IPS-18a (cell line): ENCODE measurements around the gene DMRT1.
"Not testable (repeated sequence)": the region's sequence is repeated elsewhere in the genome, so short reads cannot be mapped to it uniquely, and the experiment has no call there.

Experiments
- H3K27ac ChIP-seq: one replicate; pipeline ENCODE4 v1.5.1; 2013; ENCODE audit warnings: low read length
- H3K27me3 ChIP-seq: one replicate; pipeline ENCODE4 v1.6.1; 2013; ENCODE audit warnings: mild to moderate bottlenecking, low read length; ENCODE audit not compliant: control insufficient read depth, insufficient read depth
- H3K36me3 ChIP-seq: one replicate; pipeline ENCODE4 v1.6.1; 2013; ENCODE audit warnings: low read depth, low read length; ENCODE audit not compliant: control insufficient read depth
- H3K4me1 ChIP-seq: one replicate; pipeline ENCODE4 v1.6.1; 2013; ENCODE audit warnings: low read depth, low read length; ENCODE audit not compliant: control insufficient read depth
- H3K4me3 ChIP-seq: one replicate; pipeline ENCODE4 v1.5.1; 2013; ENCODE audit warnings: low read length
- H3K9ac ChIP-seq: one replicate; pipeline ENCODE4 v1.6.1; 2013; ENCODE audit warnings: mild to moderate bottlenecking, low read length, moderate library complexity
- H3K9me3 ChIP-seq: one replicate; pipeline ENCODE4 v1.6.1; 2013; ENCODE audit warnings: low read depth, low read length; ENCODE audit not compliant: control insufficient read depth

The DMRT1 gene

DNA sequence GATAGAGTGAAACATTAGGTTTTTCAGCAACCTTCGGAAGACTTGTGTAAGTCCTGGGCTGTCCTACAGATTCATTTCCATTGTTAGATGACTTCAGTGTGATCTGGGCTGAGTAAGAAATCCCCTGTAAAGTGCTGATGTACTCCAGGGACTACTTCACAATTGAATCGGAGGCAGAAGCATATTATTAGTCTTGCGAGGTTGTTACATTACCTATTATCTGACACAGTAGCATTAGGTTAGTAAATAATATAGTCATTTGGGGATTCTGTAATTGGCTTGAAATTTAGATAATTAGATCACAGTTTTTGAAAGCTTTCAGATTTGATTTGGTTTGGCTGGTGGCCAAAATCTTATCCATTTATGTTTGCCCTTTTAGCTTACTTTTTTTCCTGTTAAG, 62.4 kb downstream of the DMRT1 start:
- H3K36me3 ChIP-seq, result no peaks in the 10 kb centered on the region
- H3K4me1 ChIP-seq, result peaks cover 25% of the 10 kb centered on the region
- H3K9ac ChIP-seq, result no peak overlapping the region
- no peak overlapping the region for H3K27ac ChIP-seq
- H3K4me3 ChIP-seq, result no peak overlapping the region
- H3K9me3 ChIP-seq, result no peaks in the 10 kb centered on the region
- H3K27me3 ChIP-seq, result peaks cover 7% of the 10 kb centered on the region

GRCh38 chr9:905906-906305, 64.4 kb downstream of the DMRT1 start:
- Histone ChIP-seq H3K4me1 (peaks cover 23% of the 10 kb centered on the region), H3K27ac (no peak overlapping the region), H3K9me3 (no peaks in the 10 kb centered on the region), H3K9ac (no peak overlapping the region), H3K27me3 (peaks cover 3% of the 10 kb centered on the region), H3K36me3 (no peaks in the 10 kb centered on the region), H3K4me3 (no peak overlapping the region)

DNA sequence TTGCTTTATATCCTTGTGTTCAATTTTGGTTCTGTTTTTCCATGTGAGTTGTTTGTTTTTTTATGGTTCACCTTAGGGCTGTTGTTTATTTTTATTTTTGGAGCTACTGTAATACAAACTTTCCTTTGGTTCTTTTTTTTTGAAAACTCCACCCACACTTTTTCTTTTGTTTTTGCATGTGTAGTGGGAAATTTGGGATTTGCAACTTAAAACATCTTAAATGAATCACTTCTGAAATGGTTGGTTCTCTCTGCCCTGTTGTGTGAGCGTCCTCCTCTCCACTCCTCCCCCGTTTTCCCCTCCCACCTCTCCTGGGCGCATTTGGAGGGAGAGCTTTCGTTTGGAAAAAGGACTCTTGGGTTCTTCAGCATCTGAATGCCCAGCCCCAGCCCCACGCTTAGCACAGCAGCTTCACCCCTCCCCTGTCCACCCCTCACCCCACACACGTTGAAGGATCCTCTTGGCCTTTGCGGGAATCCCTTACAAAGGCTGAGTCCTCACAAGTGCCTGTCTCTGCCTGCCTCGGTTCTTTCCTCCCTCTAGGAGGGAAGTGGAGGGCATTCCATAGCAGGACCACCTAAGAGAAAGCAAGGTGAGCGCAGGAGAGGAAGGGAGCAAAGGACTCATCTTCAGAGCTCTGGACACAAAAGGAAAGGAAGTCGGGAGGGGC, 67.2 kb downstream of the DMRT1 start:
- H3K27ac ChIP-seq, result no peak overlapping the region
- peaks cover 3% of the 10 kb centered on the region for H3K27me3 ChIP-seq
- H3K36me3 ChIP-seq, result no peaks in the 10 kb centered on the region
- H3K9me3 ChIP-seq, result no peaks in the 10 kb centered on the region
- H3K4me1 ChIP-seq, result peaks cover 15% of the 10 kb centered on the region
- H3K9ac ChIP-seq, result peak overlapping the region; percentile 7
- H3K4me3 ChIP-seq, result peak overlapping the region; percentile 36

- no peaks in the 10 kb centered on the region for H3K36me3 ChIP-seq
These were observed 69.5 kb downstream of the DMRT1 start for GRCh38 chr9:911005-911404.

DNA sequence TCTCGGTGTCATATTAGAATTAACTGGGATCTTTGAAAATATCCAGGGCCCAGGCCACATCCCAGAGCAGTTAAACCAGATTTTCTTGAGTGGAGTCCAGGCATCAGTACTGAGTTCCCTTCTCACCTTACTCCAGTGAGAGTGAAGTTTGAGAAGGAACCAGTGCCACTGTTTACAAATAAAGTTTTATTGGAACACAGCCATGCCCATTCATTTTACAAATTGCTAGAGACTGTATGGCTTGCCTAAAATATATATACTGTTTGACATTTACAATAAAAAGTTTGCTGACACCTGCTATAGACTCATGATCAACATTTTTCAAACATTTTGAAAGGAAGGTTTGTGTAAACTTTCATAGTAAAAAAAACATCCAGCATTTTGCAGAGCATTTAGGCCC, 71.3 kb downstream of the DMRT1 start:
- no peak overlapping the region for H3K27ac ChIP-seq
- peaks cover 9% of the 10 kb centered on the region for H3K4me1 ChIP-seq
- H3K27me3 ChIP-seq, result no peaks in the 10 kb centered on the region
- no peak overlapping the region for H3K9ac ChIP-seq
- no peak overlapping the region for H3K4me3 ChIP-seq
- H3K9me3 ChIP-seq, result no peaks in the 10 kb centered on the region
- no peaks in the 10 kb centered on the region for H3K36me3 ChIP-seq

More at GRCh38 chr9:911005-911404, 69.5 kb downstream of the DMRT1 start:
- no peak overlapping the region for H3K9ac ChIP-seq
- H3K4me1 ChIP-seq, result peaks cover 12% of the 10 kb centered on the region
- no peaks in the 10 kb centered on the region for H3K27me3 ChIP-seq
- H3K9me3 ChIP-seq, result no peaks in the 10 kb centered on the region
- H3K27ac ChIP-seq, result no peak overlapping the region
- no peak overlapping the region for H3K4me3 ChIP-seq

- not testable (repeated sequence) for H3K36me3 ChIP-seq, H3K4me1 ChIP-seq, H3K27me3 ChIP-seq, H3K9me3 ChIP-seq, H3K4me3 ChIP-seq, H3K27ac ChIP-seq, H3K9ac ChIP-seq
These were observed 72.0 kb downstream of the DMRT1 start for GRCh38 chr9:913526-913925.

GRCh38 chr9:917730-918129, 76.2 kb downstream of the DMRT1 start:
- no peaks in the 10 kb centered on the region for H3K4me1 ChIP-seq
- no peaks in the 10 kb centered on the region for H3K36me3 ChIP-seq
- H3K9me3 ChIP-seq, result no peaks in the 10 kb centered on the region
- no peak overlapping the region for H3K4me3 ChIP-seq
- H3K27ac ChIP-seq, result no peak overlapping the region
- no peak overlapping the region for H3K9ac ChIP-seq
- H3K27me3 ChIP-seq, result no peaks in the 10 kb centered on the region

GRCh38 chr9:920927-921326, 79.4 kb downstream of the DMRT1 start:
- Histone ChIP-seq H3K4me1 (no peaks in the 10 kb centered on the region), H3K4me3 (no peak overlapping the region), H3K36me3 (no peaks in the 10 kb centered on the region), H3K9me3 (no peaks in the 10 kb centered on the region), H3K9ac (no peak overlapping the region), H3K27me3 (no peaks in the 10 kb centered on the region), H3K27ac (no peak overlapping the region)

GRCh38 chr9:922171-922570, 80.7 kb downstream of the DMRT1 start:
- Histone ChIP-seq H3K4me1 (no peaks in the 10 kb centered on the region), H3K4me3 (no peak overlapping the region), H3K9me3 (no peaks in the 10 kb centered on the region), H3K36me3 (no peaks in the 10 kb centered on the region), H3K27me3 (no peaks in the 10 kb centered on the region), H3K9ac (no peak overlapping the region), H3K27ac (no peak overlapping the region)

DNA sequence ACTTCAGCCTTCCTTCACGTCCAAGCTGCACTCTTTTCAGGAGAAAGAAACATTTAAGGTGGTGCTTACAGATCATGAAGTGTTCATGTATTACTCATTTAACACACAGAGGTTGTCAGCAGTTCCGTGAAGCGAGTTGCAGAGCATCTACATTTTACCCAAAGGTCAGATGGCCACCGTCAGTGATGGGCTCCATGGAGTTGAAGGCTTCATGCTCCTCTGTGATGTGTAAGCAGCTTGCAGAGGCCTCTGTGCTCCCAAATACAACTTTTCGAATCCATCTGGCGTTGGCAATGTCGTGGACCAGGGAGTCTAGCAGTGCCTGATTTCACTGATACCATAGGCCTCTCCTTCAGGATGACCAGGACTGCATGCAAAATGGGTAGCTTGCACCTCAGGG, 81.2 kb downstream of the DMRT1 start:
- Histone ChIP-seq H3K9ac (no peak overlapping the region), H3K27ac (no peak overlapping the region), H3K4me1 (no peaks in the 10 kb centered on the region), H3K4me3 (no peak overlapping the region), H3K36me3 (no peaks in the 10 kb centered on the region), H3K9me3 (no peaks in the 10 kb centered on the region), H3K27me3 (no peaks in the 10 kb centered on the region)

GRCh38 chr9:926976-927375, 85.5 kb downstream of the DMRT1 start:
- Histone ChIP-seq H3K27ac (no peak overlapping the region), H3K36me3 (no peaks in the 10 kb centered on the region)

DNA sequence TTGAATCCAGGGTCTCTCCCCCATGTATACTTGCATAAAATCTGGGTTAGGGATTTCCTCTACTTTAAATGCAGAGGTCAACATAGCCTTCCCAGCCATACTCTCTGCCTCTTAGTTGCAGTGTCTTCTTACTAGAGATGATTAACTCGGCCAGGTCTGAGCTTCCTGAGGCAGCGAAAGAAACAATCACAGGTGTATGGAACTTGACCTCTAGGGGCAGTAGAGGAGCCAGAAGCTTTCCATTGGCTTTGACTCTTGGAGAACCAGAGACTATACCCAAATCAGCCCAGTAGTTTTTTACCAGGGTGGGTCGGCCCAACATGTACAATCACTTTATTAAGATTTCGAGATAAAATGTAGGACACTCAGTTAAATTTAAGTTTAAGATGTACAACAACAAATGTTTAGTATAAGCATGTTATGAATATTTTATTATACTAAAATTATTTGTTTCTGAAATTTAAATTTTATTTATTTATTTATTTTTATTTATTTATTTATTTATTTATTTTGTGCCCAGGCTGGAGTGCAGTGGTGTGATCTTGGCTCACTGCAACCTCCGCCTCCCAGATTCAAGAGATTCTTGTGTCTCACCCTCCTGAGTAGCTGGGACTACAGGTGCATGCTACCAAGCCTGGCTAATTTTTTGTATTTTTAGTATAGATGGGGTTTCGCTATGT, 87.0 kb downstream of the DMRT1 start:
- Histone ChIP-seq H3K4me1 (no peaks in the 10 kb centered on the region), H3K9me3 (no peaks in the 10 kb centered on the region), H3K27ac (no peak overlapping the region), H3K27me3 (no peaks in the 10 kb centered on the region), H3K36me3 (no peaks in the 10 kb centered on the region), H3K9ac (no peak overlapping the region), H3K4me3 (no peak overlapping the region)

More at GRCh38 chr9:926976-927375, 85.5 kb downstream of the DMRT1 start:
- H3K9ac ChIP-seq, result no peak overlapping the region
- H3K4me3 ChIP-seq, result no peak overlapping the region
- no peaks in the 10 kb centered on the region for H3K27me3 ChIP-seq
- H3K9me3 ChIP-seq, result no peaks in the 10 kb centered on the region
- H3K4me1 ChIP-seq, result no peaks in the 10 kb centered on the region
